BE2C (cell line): Measurements from ENCODE around the gene FLT4.

Experiments used
- DNase-seq: peaks from one replicate; pipeline ENCODE4 v3.0.0-alpha.2; 2020
- H3K27me3 ChIP-seq: fragments of 250-450 bp; sonication (Bioruptor Pico); 2 replicates; pipeline ENCODE4 v1.5.1; 2020; ENCODE audit warnings: mild to moderate bottlenecking
- H3K36me3 ChIP-seq: fragments of 250-450 bp; sonication (Bioruptor Pico); 2 replicates; pipeline ENCODE4 v1.5.1; 2020; ENCODE audit warnings: mild to moderate bottlenecking
- H3K4me1 ChIP-seq: fragments of 250-450 bp; sonication (Bioruptor Pico); 2 replicates; pipeline ENCODE4 v1.5.1; 2020
- H3K4me3 ChIP-seq: 2 replicates; pipeline ENCODE4 v1.5.1; 2011; ENCODE audit warnings: low read depth, low read length
- H3K9me3 ChIP-seq: fragments of 250-450 bp; sonication (Bioruptor Pico); 2 replicates; pipeline ENCODE4 v1.5.1; 2020
- CTCF ChIP-seq: IDR thresholded peaks from 2 replicates; pipeline ENCODE4 v1.5.1; 2012; ENCODE audit warnings: mild to moderate bottlenecking, low read depth, low read length

Gene FLT4

GRCh38 chr5:180644129-180644824 is 5.1 kb downstream of the FLT4 start:
- Histone ChIP-seq H3K9me3 (no peaks in the 10 kb centered on the region), H3K36me3 (no peaks in the 10 kb centered on the region), H3K4me1 (no peaks in the 10 kb centered on the region), H3K4me3 (no peak overlapping the region), H3K27me3 (peaks cover 19% of the 10 kb centered on the region)
- DNase-seq, result no peak
- no peak for TF ChIP-seq CTCF

GRCh38 chr5:180643191-180643851 is 6.1 kb downstream of the FLT4 start:
- no peak for DNase-seq
- TF ChIP-seq CTCF, result no peak
- no peaks in the 10 kb centered on the region for H3K36me3 ChIP-seq
- no peaks in the 10 kb centered on the region for H3K9me3 ChIP-seq
- peaks cover 9% of the 10 kb centered on the region for H3K27me3 ChIP-seq
- no peak overlapping the region for H3K4me3 ChIP-seq
- no peaks in the 10 kb centered on the region for H3K4me1 ChIP-seq

DNA sequence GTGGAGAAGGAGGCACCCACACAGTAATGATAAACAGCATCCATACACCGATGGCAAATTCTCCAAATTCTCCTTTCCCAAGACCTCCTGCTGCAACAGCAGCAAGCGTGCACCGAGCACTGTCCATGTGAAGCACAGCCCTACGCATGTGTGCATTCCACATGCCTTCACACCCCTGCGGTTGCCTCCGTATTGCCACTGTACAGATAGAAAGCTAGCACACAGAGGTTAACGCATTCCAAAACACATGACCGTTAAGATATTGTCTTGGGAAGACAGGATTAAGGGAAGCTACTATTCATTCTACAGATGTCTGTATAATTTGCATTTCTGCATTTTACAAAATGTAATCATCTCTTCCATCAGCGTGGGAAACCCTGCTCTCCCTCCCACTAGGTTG is 6.6 kb downstream of the FLT4 start:
- DNase-seq, result no peak
- Histone ChIP-seq H3K4me3 (no peak overlapping the region), H3K4me1 (no peaks in the 10 kb centered on the region), H3K36me3 (no peaks in the 10 kb centered on the region), H3K9me3 (no peaks in the 10 kb centered on the region), H3K27me3 (peaks cover 4% of the 10 kb centered on the region)
- no peak for TF ChIP-seq CTCF

DNA sequence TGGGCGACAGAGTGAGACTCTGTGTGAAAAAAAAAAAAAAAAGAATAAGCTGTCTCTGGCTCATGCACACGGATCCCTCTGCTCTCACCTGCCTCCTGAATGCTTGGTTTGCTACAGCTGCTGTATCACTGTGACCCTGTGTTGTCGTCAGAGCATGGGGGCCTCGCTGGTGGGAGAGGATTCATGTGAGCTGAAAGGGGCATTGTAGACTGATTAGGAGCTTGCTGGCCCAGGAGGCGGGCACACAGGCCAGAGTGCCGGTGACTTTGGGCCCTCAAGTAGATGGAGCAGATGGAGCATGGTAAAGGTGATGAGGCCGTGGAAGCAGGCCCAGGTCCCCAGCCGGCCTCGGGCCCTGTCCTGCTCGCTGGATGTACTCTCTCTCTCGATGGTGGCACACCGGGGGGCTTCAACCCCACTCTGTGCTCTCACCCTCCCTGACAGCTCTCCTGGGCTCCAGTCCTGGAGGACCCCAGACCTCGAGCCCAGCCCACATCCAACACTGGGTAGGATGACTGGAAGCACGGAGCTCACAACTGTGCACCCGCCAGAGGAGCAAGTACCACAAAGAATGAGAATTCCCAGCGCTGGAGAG is 7.1 kb downstream of the FLT4 start:
- H3K27me3 ChIP-seq, result no peaks in the 10 kb centered on the region
- no peaks in the 10 kb centered on the region for H3K9me3 ChIP-seq
- no peaks in the 10 kb centered on the region for H3K4me1 ChIP-seq
- peak; percentile 4 for DNase-seq
- no peak overlapping the region for H3K4me3 ChIP-seq
- TF ChIP-seq CTCF, result no peak
- no peaks in the 10 kb centered on the region for H3K36me3 ChIP-seq

GRCh38 chr5:180641566-180641900 is 7.9 kb downstream of the FLT4 start:
- TF ChIP-seq CTCF, result no peak

GRCh38 chr5:180640861-180641565 is 8.4 kb downstream of the FLT4 start:
- Histone ChIP-seq H3K4me1 (no peaks in the 10 kb centered on the region), H3K36me3 (no peaks in the 10 kb centered on the region), H3K9me3 (no peaks in the 10 kb centered on the region), H3K27me3 (no peaks in the 10 kb centered on the region), H3K4me3 (no peak overlapping the region)
- TF ChIP-seq CTCF, result no peak
- no peak for DNase-seq

More at GRCh38 chr5:180641566-180641900, 7.9 kb downstream of the FLT4 start:
- Histone ChIP-seq H3K4me3 (no peak overlapping the region), H3K9me3 (no peaks in the 10 kb centered on the region), H3K36me3 (no peaks in the 10 kb centered on the region), H3K27me3 (no peaks in the 10 kb centered on the region), H3K4me1 (no peaks in the 10 kb centered on the region)
- no peak for DNase-seq
